Karpas-422 (cell line): Measurements from ENCODE around the gene EIF4A3. TPM values are rescaled to one million over a fixed set of nuclear protein-coding genes. Genes with fewer than 3 reads are reported as not detected.

Source experiments
- DNase-seq: peaks from one replicate; pipeline ENCODE4 v3.0.0-alpha.2; 2015
- H2AFZ ChIP-seq: fragments of 200-600 bp; sonication (generic); 2 replicates; pipeline ENCODE4 v1.6.1; 2014; ENCODE audit warnings: antibody characterized with exemption, low read length, mixed read lengths
- H3K27ac ChIP-seq: fragments of 200-600 bp; sonication (generic); 2 replicates; pipeline ENCODE4 v1.5.1; 2014; ENCODE audit warnings: mild to moderate bottlenecking, low read length, moderate library complexity
- H3K27me3 ChIP-seq: fragments of 200-600 bp; sonication (generic); 2 replicates; pipeline ENCODE4 v1.6.1; 2014; ENCODE audit warnings: low read length, mixed read lengths
- H3K36me3 ChIP-seq: fragments of 200-600 bp; sonication (generic); 2 replicates; pipeline ENCODE4 v1.6.1; 2014; ENCODE audit warnings: low read length, mixed read lengths; ENCODE audit not compliant: insufficient read depth
- H3K4me1 ChIP-seq: fragments of 200-600 bp; sonication (generic); 2 replicates; pipeline ENCODE4 v1.6.1; 2014; ENCODE audit warnings: mild to moderate bottlenecking, low read length, mixed read lengths
- H3K4me2 ChIP-seq: fragments of 200-600 bp; sonication (generic); 2 replicates; pipeline ENCODE4 v1.6.1; 2014; ENCODE audit warnings: low read length, low read depth, mild to moderate bottlenecking; ENCODE audit not compliant: poor library complexity, severe bottlenecking
- H3K4me3 ChIP-seq: fragments of 200-600 bp; sonication (generic); 2 replicates; pipeline ENCODE4 v1.5.1; 2014; ENCODE audit warnings: mild to moderate bottlenecking, antibody characterized with exemption, low read length, mixed read lengths
- H3K79me2 ChIP-seq: fragments of 200-600 bp; sonication (generic); 2 replicates; pipeline ENCODE4 v1.6.1; 2014; ENCODE audit warnings: mild to moderate bottlenecking, low read length, mixed read lengths
- H3K9ac ChIP-seq: fragments of 200-600 bp; sonication (generic); 2 replicates; pipeline ENCODE4 v1.6.0; 2014; ENCODE audit warnings: low read length
- H3K9me2 ChIP-seq: fragments of 200-600 bp; sonication (generic), shearing (Covaris generic); replicated peaks from 2 replicates; pipeline ENCODE4 v1.6.0; 2014; ENCODE audit warnings: mild to moderate bottlenecking, low read length, moderate library complexity; ENCODE audit not compliant: insufficient read depth
- H3K9me3 ChIP-seq: fragments of 300-700, 200-600 bp; sonication (generic); 2 replicates; pipeline ENCODE4 v1.6.1; 2014; ENCODE audit warnings: low read length, mixed read lengths
- H4K20me1 ChIP-seq: fragments of 200-600 bp; sonication (generic); 2 replicates; pipeline ENCODE4 v1.6.1; 2014; ENCODE audit warnings: mild to moderate bottlenecking, antibody characterized with exemption, low read length, low read depth; ENCODE audit not compliant: insufficient read depth
- total RNA-seq: library from RNA; depleted of rRNA; stranded (reverse); fragments of >200 nt; shearing (Covaris generic); gene quantifications from 2 replicates; pipeline ENCODE4 v1.2.3, GENCODE V29; 2014; ENCODE audit warnings: low replicate concordance

EIF4A3 gene
- total RNA-seq, 1 experiment from 2014 or later, result 90.7 TPM

GRCh38 chr17:80138856-80139426, 8.0 kb downstream of the EIF4A3 start:
- H3K4me3 ChIP-seq, result no peak overlapping the region
- H3K36me3 ChIP-seq, result peaks cover 76% of the 10 kb centered on the region
- no peak overlapping the region for H3K27ac ChIP-seq
- DNase-seq, result no peak
- H3K4me2 ChIP-seq, result no peak overlapping the region
- H3K9me2 ChIP-seq, result no peaks in the 10 kb centered on the region
- H3K9ac ChIP-seq, result no peak overlapping the region
- H3K9me3 ChIP-seq, result no peaks in the 10 kb centered on the region
- no peaks in the 10 kb centered on the region for H3K27me3 ChIP-seq
- H3K79me2 ChIP-seq, result peaks cover 17% of the 10 kb centered on the region
- peaks cover 28% of the 10 kb centered on the region for H4K20me1 ChIP-seq
- no peak overlapping the region for H2AFZ ChIP-seq
- H3K4me1 ChIP-seq, result no peaks in the 10 kb centered on the region

GRCh38 chr17:80137131-80137530, 9.8 kb downstream of the EIF4A3 start:
- Histone ChIP-seq H3K27ac (no peak overlapping the region), H3K36me3 (peaks cover 71% of the 10 kb centered on the region), H3K9me3 (no peaks in the 10 kb centered on the region), H3K79me2 (0 out of 2 replicates have a peak, but pooled peaks cover 9% of the 10 kb centered on the region), H3K4me3 (no peak overlapping the region), H4K20me1 (peaks cover 29% of the 10 kb centered on the region; the same call in 1 of the 2 replicates), H3K4me2 (no peak overlapping the region), H2AFZ (no peak overlapping the region), H3K27me3 (no peaks in the 10 kb centered on the region), H3K4me1 (no peaks in the 10 kb centered on the region), H3K9ac (no peak overlapping the region), H3K9me2 (no peaks in the 10 kb centered on the region)
- DNase-seq, result no peak

- no peaks in the 10 kb centered on the region for H3K4me1 ChIP-seq
- H3K27ac ChIP-seq, result no peak overlapping the region
- no peaks in the 10 kb centered on the region for H3K9me3 ChIP-seq
- H3K9ac ChIP-seq, result no peak overlapping the region
- H3K4me2 ChIP-seq, result no peak overlapping the region
- H3K36me3 ChIP-seq, result peaks cover 48% of the 10 kb centered on the region
- H3K9me2 ChIP-seq, result no peaks in the 10 kb centered on the region
- DNase-seq, result no peak
- H2AFZ ChIP-seq, result no peak overlapping the region
- H3K79me2 ChIP-seq, result no peaks in the 10 kb centered on the region
- no peak overlapping the region for H3K4me3 ChIP-seq
- peaks cover 16% of the 10 kb centered on the region; the same call in 1 of the 2 replicates for H4K20me1 ChIP-seq
- no peaks in the 10 kb centered on the region for H3K27me3 ChIP-seq
These were observed 13.3 kb downstream of the EIF4A3 start for GRCh38 chr17:80133626-80133970.

GRCh38 chr17:80132906-80133625, 13.9 kb downstream of the EIF4A3 start:
- Histone ChIP-seq H3K4me3 (no peak overlapping the region), H3K9ac (no peak overlapping the region), H3K4me1 (no peaks in the 10 kb centered on the region), H3K9me3 (no peaks in the 10 kb centered on the region), H3K79me2 (no peaks in the 10 kb centered on the region), H3K27ac (no peak overlapping the region), H3K36me3 (peaks cover 44% of the 10 kb centered on the region), H4K20me1 (peaks cover 10% of the 10 kb centered on the region; the same call in 1 of the 2 replicates), H2AFZ (no peak overlapping the region), H3K27me3 (no peaks in the 10 kb centered on the region), H3K4me2 (no peak overlapping the region), H3K9me2 (no peaks in the 10 kb centered on the region)
- no peak for DNase-seq

- H2AFZ ChIP-seq, result no peak overlapping the region
- no peak for DNase-seq
- no peak overlapping the region for H3K4me2 ChIP-seq
- no peaks in the 10 kb centered on the region for H3K79me2 ChIP-seq
- H3K27ac ChIP-seq, result no peak overlapping the region
- H3K9me3 ChIP-seq, result no peaks in the 10 kb centered on the region
- no peak overlapping the region for H3K4me3 ChIP-seq
- H3K9me2 ChIP-seq, result no peaks in the 10 kb centered on the region
- H4K20me1 ChIP-seq, result peaks cover 9% of the 10 kb centered on the region; the same call in 1 of the 2 replicates
- H3K4me1 ChIP-seq, result no peaks in the 10 kb centered on the region
- H3K36me3 ChIP-seq, result peaks cover 23% of the 10 kb centered on the region
- H3K27me3 ChIP-seq, result no peaks in the 10 kb centered on the region
- no peak overlapping the region for H3K9ac ChIP-seq
These were observed 15.9 kb downstream of the EIF4A3 start for GRCh38 chr17:80130992-80131391.

GRCh38 chr17:80129006-80129565, 17.8 kb downstream of the EIF4A3 start:
- no peaks in the 10 kb centered on the region for H3K4me1 ChIP-seq
- DNase-seq, result no peak
- no peaks in the 10 kb centered on the region for H3K27me3 ChIP-seq
- no peaks in the 10 kb centered on the region for H3K9me2 ChIP-seq
- H3K9me3 ChIP-seq, result no peaks in the 10 kb centered on the region
- H2AFZ ChIP-seq, result no peak overlapping the region
- H3K27ac ChIP-seq, result no peak overlapping the region
- no peak overlapping the region for H3K9ac ChIP-seq
- H3K4me2 ChIP-seq, result no peak overlapping the region
- peaks cover 9% of the 10 kb centered on the region; the same call in 1 of the 2 replicates for H4K20me1 ChIP-seq
- H3K79me2 ChIP-seq, result no peaks in the 10 kb centered on the region
- no peak overlapping the region for H3K4me3 ChIP-seq
- peaks cover 10% of the 10 kb centered on the region for H3K36me3 ChIP-seq

GRCh38 chr17:80126449-80126715, 20.5 kb downstream of the EIF4A3 start:
- no peaks in the 10 kb centered on the region for H3K27me3 ChIP-seq
- H3K36me3 ChIP-seq, result no peaks in the 10 kb centered on the region
- no peak overlapping the region for H3K9ac ChIP-seq
- DNase-seq, result no peak
- no peaks in the 10 kb centered on the region for H3K4me1 ChIP-seq
- no peak overlapping the region for H3K27ac ChIP-seq
- H4K20me1 ChIP-seq, result no peaks in the 10 kb centered on the region
- no peaks in the 10 kb centered on the region for H3K79me2 ChIP-seq
- H3K4me3 ChIP-seq, result no peak overlapping the region
- no peaks in the 10 kb centered on the region for H3K9me3 ChIP-seq
- H2AFZ ChIP-seq, result no peak overlapping the region
- H3K4me2 ChIP-seq, result no peak overlapping the region
- H3K9me2 ChIP-seq, result no peaks in the 10 kb centered on the region

- Histone ChIP-seq H3K36me3 (no peaks in the 10 kb centered on the region), H4K20me1 (no peaks in the 10 kb centered on the region), H3K4me3 (no peak overlapping the region), H3K9me3 (no peaks in the 10 kb centered on the region), H3K4me1 (no peaks in the 10 kb centered on the region), H3K27me3 (no peaks in the 10 kb centered on the region), H3K27ac (no peak overlapping the region), H3K79me2 (no peaks in the 10 kb centered on the region), H2AFZ (no peak overlapping the region), H3K9ac (no peak overlapping the region), H3K9me2 (no peaks in the 10 kb centered on the region), H3K4me2 (no peak overlapping the region)
- no peak for DNase-seq
These were observed 21.1 kb downstream of the EIF4A3 start for GRCh38 chr17:80125656-80126448.
